Measurements from ENCODE around the gene QPCT. TPM values are rescaled to one million over a fixed set of nuclear protein-coding genes. Genes with fewer than 3 reads are reported as not detected.

The QPCT gene
- total RNA-seq, 1 donor from 2014 or later = 52.3 TPM

- TF ChIP-seq, protein P1, sequence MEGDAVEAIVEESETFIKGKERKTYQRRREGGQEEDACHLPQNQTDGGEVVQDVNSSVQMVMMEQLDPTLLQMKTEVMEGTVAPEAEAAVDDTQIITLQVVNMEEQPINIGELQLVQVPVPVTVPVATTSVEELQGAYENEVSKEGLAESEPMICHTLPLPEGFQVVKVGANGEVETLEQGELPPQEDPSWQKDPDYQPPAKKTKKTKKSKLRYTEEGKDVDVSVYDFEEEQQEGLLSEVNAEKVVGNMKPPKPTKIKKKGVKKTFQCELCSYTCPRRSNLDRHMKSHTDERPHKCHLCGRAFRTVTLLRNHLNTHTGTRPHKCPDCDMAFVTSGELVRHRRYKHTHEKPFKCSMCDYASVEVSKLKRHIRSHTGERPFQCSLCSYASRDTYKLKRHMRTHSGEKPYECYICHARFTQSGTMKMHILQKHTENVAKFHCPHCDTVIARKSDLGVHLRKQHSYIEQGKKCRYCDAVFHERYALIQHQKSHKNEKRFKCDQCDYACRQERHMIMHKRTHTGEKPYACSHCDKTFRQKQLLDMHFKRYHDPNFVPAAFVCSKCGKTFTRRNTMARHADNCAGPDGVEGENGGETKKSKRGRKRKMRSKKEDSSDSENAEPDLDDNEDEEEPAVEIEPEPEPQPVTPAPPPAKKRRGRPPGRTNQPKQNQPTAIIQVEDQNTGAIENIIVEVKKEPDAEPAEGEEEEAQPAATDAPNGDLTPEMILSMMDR (conservative IDR thresholded peaks at IDR 0.05; ENCODE audit: low read depth, low read length) = no peak
- no peak for DNase-seq (ENCODE audit: low read depth)
- no peak overlapping the region for H3K4me3 ChIP-seq (ENCODE audit: low read depth, low read length)
Observed at GRCh38 chr2:37394796-37395555, 50.5 kb downstream of the QPCT start.

DNA sequence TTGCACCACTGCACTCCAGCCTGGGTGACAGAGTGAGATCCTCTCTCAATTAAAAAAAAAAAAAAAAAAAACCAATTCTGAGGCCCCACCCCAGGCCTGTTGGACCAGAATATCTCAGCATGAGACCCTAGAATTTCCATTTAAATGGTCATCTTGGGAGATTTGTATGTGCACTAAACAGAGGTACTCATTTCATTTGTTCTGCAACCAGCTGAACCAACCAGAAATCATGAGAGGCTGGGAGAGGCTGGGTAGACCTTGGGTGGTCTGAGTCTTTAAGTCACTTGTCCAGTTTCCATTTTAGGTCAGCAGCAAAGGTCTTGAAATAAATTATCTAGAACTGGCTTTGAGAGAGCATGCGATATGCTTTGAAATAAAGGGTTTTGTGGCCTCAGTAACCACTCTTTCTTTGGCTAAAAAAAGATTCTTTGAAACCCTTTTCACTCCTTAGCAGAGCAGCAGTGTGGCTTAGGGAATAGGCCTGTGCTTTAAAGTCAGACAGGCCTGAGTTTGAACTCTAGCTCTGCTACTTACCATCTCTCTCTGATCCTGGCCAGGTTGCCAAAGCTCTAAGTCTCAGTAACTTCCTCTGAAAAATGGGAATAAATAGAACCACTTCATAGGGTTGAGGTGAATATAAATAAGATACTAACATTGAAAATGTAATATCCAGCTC, 52.6 kb downstream of the QPCT start:
- DNase-seq (ENCODE audit: low read depth) = no peak
- no peak overlapping the region for H3K4me3 ChIP-seq (ENCODE audit: low read depth, low read length)
- TF ChIP-seq, protein P1 (conservative IDR thresholded peaks at IDR 0.05; ENCODE audit: low read depth, low read length) = no peak

DNA sequence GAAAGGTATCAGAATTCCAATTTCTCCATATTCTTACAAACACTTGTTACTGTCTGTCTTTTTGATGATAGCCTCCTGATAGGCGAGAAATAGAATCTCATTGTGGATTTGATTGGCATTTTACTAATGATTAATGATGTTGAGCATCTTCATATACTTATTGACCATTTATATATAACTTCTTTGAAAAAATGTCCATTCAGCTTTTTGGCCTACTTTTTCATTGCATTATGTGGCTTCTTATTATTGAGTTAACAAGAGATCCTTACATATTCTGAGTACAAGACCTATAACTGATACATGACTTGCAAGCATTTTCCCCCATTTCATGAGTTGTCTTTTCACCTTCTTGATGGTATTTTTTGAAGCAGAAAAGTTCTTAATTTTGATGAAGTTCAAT, 54.6 kb downstream of the QPCT start:
- TF ChIP-seq, protein P1 (conservative IDR thresholded peaks at IDR 0.05; ENCODE audit: low read depth, low read length) = no peak
- no peak for DNase-seq (ENCODE audit: low read depth)
- no peak overlapping the region for H3K4me3 ChIP-seq (ENCODE audit: low read depth, low read length)

- DNase-seq (ENCODE audit: low read depth) = no peak
- no peak overlapping the region for H3K4me3 ChIP-seq (ENCODE audit: low read depth, low read length)
- TF ChIP-seq, protein P1 (conservative IDR thresholded peaks at IDR 0.05; ENCODE audit: low read depth, low read length) = no peak
Observed at GRCh38 chr2:37400041-37400440, 55.6 kb downstream of the QPCT start.

DNA sequence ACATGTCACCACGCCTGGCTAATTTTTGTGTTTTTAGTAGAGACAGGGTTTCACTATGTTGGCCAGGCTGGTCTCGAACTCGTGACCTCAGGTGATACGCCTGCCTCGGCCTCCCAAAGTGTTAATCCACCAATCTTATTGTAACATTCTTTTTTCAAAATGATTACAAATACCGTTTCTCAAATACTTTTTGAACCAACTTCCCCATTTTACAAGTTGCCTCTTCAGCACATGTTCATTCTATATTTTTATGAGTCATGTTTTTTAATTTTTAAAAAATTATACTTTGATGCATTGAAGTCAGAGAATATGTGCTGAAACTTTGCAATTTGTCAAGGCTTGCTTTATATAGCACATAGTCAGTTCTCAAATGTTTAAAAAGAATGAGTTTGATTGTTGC, 58.2 kb downstream of the QPCT start:
- DNase-seq (ENCODE audit: low read depth) = no peak
- TF ChIP-seq, protein P1 (conservative IDR thresholded peaks at IDR 0.05; ENCODE audit: low read depth, low read length) = no peak
- H3K4me3 ChIP-seq (ENCODE audit: low read depth, low read length) = no peak overlapping the region

GRCh38 chr2:37405781-37406180, 61.4 kb downstream of the QPCT start:
- TF ChIP-seq, protein P1 (conservative IDR thresholded peaks at IDR 0.05; ENCODE audit: low read depth, low read length) = no peak
- no peak overlapping the region for H3K4me3 ChIP-seq (ENCODE audit: low read depth, low read length)
- no peak for DNase-seq (ENCODE audit: low read depth)

All from epithelial cell of proximal tubule (primary cell).